HG02885 (cell line): ENCODE results near the gene DEGS2.

ENCODE experiments used
- ATAC-seq: cut with Tn5 transposase; IDR thresholded peaks from one replicate; pipeline ENCODE4 v1.9.1; 2021; ENCODE audit warnings: mild to moderate bottlenecking; ENCODE audit not compliant: unreplicated experiment, poor library complexity

The DEGS2 gene

GRCh38 chr14:100135784-100136183 is 23.7 kb downstream of the DEGS2 start:
- no peak for ATAC-seq

GRCh38 chr14:100135073-100135472 is 24.4 kb downstream of the DEGS2 start:
- ATAC-seq = no peak

DNA sequence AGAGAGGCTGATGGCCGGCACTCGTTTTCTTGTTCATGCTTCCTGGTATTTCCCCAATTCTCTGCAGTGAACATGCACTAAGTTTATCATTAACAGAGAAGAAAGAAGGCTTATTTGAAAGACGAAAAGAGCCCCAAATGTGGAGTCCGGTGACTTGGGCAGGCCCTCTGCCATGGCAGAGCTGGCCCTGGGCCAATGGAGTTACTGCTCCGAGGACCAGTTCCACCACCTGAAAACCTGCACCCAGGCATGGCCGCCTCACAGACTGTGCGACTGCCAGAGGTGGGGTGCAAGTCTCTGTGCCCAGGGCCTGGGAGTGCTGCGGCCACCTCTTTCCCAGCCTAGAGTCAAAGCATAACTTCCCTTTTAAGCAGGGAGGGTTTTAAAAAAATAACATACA is 24.9 kb downstream of the DEGS2 start:
- no peak for ATAC-seq

GRCh38 chr14:100132903-100133510 is 26.4 kb downstream of the DEGS2 start:
- no peak for ATAC-seq

DNA sequence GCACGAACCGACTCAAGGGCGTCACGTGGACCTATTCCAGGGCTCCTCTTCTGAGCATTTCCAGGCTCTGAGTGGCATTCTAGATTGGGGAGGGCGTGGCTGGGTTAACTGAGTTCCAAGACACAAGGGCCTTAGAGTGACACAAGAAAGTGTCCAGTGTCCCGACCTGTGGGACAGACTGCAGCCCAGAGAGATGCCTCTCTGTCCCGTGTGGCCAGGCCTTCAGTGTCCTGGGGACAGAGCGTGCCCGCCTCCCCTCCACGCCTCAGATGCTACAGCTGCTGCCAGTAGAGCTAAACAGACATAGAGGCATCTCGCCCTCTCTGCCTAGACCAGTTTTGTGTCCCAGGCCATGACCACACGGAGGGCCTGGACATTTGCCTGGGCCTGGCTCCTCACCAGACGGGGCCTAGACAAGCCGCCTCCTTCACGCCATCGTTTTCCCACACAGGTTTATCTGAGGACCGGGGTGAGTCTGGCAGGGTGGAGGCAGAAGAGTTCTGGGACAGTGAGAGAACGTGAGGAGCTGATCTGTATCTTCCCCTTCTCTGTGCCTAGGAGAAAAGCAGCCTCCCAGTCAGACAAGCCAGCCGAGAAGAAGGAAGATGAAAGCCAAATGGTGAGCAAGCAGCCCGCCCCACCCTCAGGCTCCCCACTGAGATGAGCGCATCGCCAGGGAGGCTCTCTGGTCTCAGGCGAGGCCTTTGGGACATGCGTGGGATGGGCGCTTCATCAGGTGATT is 27.1 kb downstream of the DEGS2 start:
- ATAC-seq = no peak

DNA sequence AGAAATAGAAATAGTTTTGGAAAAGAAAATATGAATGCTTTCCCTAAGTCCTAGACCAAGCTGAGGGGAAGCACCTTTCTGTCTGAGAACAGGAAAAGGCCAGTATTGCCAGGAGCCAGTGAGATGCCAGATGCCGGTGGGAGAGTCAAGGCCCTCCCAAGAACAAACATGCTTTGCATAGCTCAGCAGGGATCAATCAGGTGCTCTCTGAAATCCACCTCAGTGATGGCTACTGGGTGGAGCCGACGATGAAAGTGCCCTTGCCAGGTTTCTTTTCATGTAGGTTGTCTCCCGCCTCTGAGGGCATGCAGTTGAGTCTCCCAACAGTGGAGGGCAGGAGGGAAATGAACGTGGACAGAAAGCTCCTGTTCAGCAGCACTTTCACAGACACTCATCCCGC is 28.3 kb downstream of the DEGS2 start:
- ATAC-seq = no peak

- no peak for ATAC-seq
Measured at GRCh38 chr14:100130521-100130920, 28.9 kb downstream of the DEGS2 start.

DNA sequence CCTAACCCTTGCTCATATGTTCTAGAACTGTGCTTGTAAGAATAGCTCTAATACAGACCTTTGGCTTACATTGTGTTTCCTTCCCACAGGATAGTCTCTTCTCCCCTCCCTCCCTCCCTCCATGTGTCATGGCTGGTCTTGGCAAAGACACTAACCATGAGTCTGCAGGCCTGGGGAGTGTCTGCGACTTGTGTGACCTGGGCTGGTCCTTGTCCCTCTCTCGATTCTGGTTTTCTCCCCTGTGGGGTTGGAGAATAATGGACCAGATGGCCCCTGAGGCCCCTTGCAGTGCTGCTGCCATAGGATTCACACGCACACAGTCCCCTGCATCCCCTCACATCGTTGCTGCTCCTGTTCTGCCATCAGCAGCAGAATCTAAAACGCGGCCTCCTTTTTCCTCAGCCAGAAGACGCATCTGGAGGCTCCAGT is 30.3 kb downstream of the DEGS2 start:
- no peak for ATAC-seq

GRCh38 chr14:100128688-100129087 is 30.8 kb downstream of the DEGS2 start:
- ATAC-seq = no peak

DNA sequence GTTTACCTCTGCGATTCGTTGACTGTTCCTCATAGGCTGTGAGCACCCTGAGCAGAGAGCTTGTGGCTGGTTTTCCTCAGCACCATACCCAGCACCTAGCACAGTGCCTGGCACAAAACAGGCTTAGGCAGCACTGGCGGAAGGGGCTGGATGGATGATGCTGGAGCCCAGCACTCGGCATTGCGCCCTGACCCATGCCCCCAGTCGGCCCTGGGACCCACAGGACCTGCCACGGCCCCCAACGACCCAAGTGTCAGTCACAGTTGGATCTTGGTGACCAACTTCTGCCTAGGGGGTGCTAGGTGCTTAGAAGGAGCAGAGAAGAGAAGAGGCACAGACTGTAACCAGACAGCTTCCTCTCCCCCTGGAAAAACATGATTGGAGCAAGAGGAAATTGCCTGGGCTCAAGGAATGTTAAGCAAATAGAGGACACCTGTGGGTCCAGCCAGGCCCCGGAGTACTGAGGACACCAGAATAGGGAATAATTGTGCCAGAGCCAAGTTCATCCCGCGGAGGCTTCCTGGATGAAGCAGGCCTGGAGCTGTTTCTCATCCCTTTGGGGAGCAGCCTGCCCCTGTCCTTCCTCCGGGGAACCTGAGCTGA is 31.5 kb downstream of the DEGS2 start:
- no peak for ATAC-seq

DNA sequence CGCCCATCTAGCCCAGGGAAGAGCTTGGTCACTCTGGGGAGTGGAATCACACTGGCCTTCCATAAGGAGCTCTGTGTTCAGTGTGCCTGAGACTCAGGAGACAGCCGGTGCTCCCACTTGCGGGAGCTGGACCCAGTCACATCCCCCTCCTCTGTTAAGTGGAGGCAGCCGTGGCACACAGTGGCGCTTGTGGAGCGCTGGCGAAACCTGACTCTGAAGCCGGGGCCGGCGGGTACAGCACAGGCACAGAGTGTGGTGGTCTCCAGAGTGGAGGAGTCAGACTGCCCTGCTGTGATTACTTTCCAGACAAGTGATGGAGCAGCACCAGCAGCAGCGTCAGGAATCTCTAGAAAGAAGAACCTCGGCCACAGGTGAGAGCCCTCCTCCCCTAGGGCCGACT is 33.0 kb downstream of the DEGS2 start:
- no peak for ATAC-seq

GRCh38 chr14:100124551-100125088 is 34.8 kb downstream of the DEGS2 start:
- ATAC-seq = no peak

DNA sequence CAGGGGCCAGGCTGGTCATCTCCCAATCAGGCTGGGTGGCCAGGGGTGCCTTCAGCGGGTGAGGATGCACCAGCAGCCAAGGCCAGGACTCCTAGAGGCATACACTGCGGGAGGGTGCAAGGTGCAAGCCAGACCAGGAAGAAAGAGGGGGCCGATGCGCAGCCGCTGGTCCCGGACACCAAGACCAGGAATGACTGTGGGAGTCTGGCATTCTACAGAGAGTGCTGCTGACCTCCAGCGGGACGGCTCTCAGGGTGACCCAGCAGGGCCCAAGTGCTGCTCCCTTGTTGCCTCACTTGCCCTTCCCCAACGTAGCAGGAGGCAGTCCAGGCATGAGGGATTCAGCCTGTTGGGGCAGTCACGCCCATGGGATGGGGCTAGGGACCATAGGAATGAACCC is 35.8 kb downstream of the DEGS2 start:
- no peak for ATAC-seq

- ATAC-seq = no peak
Measured at GRCh38 chr14:100122481-100123223, 36.8 kb downstream of the DEGS2 start.

GRCh38 chr14:100121643-100122480 is 37.6 kb downstream of the DEGS2 start:
- ATAC-seq = no peak

- ATAC-seq = no peak
Measured at GRCh38 chr14:100120522-100121269, 38.7 kb downstream of the DEGS2 start.

GRCh38 chr14:100119251-100119650 is 40.2 kb downstream of the DEGS2 start:
- no peak for ATAC-seq

DNA sequence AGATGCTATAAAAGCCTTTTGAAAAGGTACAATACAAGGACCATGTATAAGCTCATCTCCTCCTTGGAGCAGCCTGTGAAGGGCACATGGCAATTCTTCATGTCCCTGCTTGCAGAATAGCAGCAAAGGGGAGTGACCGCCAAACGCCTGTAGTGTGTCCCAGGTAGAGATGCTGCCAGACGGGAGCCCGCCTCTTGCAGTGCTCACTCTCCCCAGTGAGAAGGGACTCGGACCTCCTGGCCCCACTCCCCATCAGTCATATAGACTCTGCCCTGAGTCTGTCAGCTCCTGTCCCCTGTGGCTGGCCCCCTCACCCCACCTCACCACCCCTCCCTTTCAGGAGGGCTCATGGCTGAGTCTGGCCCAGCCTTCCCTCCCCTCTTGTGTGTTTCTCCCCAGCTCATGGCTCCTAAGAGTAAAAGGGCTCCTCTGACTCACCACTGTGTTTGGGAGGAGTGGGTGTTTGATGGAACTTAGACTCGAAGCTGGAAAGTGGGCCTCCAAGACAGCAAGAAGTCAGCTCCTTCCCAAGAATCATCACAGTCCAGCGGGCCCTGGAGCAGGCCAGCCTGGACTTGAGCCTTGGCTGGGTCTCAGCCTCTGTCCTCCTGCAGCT is 40.9 kb downstream of the DEGS2 start:
- no peak for ATAC-seq
